Measurements from ENCODE around the gene AIMP1.
"Not testable (repeated sequence)": the region's sequence is repeated elsewhere in the genome, so short reads cannot be mapped to it uniquely, and the experiment has no call there.

AIMP1 gene

DNA sequence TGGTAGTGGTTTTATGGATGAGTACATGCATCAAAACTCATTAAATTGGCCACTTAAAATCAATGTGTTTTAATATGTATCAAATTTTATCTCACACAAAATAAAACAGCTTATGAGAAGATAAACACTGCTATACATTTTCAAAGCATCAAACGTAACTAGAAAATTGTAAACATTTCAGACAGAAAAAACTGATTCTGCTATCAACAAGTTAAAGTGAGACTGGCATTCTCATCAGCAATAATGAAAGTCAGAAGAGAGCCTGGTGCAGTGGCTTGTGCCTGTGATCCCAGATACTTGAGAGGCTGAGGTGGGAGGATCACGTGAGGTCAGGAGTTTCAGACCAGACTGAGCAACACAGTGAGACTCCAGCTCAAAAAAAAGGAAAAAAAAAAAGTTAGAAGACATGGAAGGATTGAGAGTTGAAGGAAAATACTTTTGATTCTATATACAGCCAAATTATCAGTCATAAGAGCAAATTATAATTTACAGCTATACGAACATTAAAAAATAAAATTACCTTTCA, 3.3 kb upstream of the AIMP1 start:
- DNase-seq: no peak

DNA sequence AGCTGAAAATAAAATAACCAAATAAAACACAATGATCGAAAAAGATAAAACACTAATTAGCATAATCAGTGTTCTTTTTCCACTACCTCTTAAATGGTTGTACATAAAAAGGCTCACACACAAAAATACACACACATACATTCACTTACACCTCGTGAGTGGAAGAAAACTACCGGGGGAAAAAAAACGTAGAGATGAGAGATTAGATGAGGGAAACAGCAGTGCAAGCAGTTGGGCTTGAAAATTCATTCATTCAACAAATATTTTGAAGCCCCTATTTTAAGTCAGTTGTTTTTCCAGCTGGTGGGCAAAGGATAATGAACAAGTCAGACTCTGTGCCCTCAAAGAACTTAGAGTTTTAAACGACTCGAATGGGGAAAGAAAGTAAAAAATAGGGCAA, 1.4 kb upstream of the AIMP1 start:
- no peak for DNase-seq

DNA sequence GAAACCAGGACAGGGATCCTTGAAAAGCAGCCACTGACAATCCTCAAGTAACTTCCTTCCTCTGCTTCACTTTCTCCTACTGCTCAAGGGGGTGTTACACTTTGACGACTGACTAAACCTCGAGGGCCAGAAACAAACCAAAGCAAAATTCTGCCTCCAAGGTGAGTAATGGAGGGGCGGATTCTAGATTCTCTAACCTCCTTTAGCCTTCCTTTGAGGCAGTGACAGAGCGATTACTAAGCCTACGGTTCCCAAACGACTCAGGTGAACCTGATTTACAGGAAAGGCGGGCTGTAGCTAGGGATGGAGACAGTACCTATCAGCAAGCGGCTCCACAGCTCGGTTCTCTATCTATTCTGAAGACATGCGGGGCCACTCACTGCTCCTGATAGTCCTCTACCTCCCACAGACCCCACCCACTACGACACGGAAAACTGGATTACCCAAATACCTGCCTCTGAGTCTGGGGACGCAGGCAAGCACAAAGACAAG, 828 bp upstream of the AIMP1 start:
- DNase-seq: peak in 1 of 2 donors; percentile 29

DNA sequence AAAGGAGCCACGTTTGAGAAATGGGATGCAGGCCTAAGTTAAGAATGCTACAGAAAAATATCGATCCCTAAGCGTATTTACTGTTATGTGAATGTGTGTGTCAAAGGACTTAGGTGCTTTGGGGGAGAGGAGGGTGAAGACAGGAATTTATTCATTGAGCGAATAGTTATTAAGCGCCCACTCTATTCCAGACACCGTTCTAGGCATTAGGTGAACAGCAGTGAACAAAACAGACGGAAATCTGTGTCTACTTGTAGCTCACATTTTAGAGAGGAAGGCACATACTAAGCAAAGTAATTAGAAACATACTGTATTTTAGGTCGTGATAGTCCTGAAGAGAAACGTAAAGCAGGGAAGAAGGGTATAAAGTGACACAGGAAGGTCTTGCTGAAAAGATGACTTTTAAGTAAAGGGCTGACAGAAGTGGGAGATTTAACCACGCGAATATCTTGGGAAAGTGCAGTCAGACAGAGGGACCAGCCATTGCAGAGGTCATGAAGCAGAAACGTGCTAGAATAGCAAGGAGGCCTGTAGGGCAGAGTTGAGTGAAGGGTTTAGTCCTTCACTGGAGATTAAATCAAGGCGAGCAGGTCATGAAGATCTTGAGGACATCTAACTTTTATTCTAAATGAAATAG, 541 bp downstream of the AIMP1 start:
- DNase-seq: no peak

DNA sequence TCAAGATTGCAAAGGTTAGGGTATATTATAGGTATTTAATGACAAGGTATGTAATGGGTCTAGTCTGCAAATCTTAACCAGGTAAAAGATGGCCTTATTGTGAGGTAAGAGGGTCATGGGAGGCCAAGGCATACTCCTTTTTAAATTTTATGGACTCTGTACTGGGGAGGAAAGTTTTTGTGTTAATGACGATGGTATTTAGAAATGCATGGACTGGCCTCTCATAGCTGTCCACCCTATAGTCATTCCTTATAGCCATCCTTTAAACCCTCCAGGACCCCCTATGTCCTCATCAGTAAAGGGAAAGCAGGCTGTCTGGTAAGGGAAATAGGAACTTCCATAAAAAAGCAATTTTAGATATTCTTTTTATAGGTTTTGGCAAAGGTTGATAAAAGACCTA, 1.5 kb downstream of the AIMP1 start:
- DNase-seq: no peak

DNA sequence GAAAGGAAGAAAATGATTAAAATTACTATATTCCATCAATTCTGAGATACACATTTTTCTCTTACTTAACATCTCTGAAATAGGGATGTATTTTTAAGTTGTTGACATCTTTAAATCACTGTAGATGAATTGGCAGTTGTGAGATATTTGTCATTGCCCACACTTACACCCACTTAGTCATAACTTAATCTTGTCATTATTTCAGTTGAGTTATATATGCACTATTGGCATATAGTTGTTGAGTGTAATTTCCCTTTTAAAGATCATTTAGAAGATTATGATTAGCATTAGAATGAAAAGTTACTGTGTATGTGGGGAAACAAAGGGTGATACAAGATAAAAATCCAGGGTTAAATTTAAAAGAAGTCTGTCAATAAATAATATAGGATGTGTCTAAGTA, 2.2 kb downstream of the AIMP1 start:
- no peak for DNase-seq

DNA sequence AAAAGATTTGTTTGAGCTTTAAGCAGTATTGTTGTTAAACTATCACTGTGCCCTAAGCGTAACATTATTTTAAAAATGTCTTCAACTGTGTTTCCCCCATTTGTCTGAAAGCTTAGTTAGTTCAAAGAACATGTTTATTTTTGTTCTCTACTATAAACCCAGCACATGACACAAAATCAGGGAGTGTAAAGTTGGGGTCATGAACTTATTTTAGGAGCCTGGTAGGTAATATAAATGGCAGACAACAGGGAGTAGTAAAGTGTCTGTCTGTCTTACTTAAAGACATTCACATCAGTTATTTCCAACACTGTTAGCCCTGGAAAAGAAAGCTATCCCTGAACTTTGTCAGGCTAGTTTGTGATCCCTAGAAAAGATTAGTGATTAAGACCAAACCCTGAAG, 3.9 kb downstream of the AIMP1 start:
- DNase-seq: no peak

DNA sequence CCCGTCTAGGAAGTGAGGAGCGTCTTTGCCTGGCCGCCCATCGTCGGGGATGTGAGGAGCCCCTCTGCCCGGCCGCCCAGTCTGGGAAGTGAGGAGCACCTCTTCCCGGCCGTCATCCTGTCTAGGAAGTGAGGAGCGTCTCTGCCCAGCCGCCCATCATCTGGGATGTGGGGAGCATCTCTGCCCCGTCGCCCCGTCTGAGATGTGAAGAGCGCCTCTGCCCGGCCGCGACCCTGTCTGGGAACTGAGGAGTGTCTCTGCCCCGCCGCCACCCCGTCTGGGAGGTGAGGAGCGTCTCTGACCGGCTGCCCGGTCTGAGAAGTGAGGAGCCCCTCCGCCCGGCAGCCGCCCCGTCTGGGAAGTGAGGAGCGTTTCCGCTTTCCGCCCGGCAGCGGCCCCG, 4.8 kb downstream of the AIMP1 start:
- DNase-seq: not testable (repeated sequence)

DNA sequence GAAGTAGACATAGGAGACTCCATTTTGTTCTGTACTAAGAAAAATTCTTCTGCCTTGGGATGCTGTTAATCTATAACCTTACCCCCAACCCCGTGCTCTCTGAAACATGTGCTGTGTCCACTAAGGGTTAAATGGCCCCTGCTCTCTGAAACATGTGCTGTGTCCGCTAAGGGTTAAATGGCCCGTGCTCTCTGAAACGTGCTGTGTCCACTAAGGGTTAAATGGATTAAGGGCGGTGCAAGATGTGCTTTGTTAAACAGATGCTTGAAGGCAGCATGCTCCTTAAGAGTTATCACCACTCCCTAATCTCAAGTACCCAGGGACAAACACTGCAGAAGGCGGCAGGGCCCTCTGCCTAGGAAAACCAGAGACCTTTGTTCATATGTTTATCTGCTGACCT, 5.5 kb downstream of the AIMP1 start:
- DNase-seq: not testable (repeated sequence)

DNA sequence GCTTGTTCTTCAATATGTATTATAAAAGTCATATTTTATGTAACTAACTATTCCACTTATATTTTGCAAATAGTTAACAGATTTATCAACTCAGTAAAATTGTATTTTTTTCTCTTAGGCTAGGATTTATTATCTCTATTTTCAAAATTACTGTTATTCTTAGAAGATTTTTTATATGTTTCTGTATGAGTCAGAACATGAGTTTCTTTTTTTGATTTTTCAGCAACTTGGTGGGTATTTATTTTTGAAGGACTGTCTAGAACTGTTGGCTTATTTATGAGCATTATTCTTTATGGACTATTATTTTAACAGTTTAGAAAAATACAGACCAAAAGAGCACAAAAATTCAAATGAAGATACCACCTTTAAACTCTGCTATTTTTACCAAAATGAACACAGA, 6.8 kb downstream of the AIMP1 start:
- DNase-seq: no peak

DNA sequence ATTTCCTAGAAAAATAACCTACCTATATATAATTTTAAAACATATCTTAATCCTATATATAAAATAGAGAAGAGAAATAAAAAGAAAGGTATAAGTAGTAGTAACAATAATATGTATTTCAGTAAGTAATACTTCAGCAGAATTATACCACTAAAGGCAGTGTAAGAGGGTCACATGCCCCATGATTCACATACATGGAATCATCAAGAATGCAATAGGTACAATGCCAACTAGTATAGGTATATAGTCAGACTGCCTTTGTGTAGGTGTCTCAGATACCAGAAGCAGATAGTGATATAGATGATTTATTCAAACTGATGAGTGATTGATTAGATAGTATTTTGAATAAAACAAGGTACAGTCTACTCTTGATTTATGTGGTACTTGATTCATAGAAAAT, 9.4 kb downstream of the AIMP1 start:
- no peak for DNase-seq

DNA sequence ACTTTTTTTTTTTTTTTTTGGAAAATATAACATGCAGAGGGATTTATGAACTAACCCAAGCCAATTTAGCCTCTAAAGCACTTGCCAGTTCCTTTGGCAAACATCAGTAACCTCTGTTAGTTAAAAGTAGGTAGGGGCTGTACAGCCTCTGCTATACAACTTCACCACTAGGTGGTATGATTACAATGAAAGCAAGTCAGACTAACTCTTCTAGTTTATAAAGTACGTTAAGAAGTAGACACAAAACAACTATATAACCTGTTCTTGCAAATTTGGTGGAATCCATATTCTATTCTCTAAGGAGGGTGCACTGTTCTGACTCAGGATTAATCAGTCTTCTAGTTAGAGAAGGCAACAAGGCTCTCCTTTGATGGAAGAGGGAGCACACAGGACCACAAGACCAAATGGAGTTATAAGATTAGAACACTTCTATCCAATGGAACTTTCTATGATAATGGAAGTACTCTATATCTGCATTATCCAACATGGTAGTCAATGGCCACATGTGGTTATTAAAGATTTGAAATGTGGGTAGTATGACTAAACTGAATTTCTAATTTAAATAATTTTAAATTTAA, 12.8 kb downstream of the AIMP1 start:
- no peak for DNase-seq

DNA sequence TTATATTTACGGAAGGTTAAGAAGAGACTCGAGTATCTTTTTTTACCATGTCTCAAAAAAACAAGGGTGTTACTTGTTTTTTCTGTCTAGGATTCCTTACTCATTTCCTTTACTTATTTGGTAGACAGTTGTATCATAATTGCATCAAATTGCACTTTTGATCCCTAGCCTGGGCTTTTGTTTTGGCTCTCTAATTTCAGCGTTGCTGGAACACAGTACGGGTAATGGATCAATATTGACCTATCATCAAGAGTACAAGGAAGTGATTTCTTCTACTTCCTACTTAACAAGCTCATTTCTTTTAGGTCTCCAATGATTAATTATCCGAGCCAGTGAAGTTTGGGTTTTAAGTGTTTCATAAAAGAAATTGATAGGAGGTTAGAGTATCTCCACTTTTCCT, 16.8 kb downstream of the AIMP1 start:
- DNase-seq: no peak

DNA sequence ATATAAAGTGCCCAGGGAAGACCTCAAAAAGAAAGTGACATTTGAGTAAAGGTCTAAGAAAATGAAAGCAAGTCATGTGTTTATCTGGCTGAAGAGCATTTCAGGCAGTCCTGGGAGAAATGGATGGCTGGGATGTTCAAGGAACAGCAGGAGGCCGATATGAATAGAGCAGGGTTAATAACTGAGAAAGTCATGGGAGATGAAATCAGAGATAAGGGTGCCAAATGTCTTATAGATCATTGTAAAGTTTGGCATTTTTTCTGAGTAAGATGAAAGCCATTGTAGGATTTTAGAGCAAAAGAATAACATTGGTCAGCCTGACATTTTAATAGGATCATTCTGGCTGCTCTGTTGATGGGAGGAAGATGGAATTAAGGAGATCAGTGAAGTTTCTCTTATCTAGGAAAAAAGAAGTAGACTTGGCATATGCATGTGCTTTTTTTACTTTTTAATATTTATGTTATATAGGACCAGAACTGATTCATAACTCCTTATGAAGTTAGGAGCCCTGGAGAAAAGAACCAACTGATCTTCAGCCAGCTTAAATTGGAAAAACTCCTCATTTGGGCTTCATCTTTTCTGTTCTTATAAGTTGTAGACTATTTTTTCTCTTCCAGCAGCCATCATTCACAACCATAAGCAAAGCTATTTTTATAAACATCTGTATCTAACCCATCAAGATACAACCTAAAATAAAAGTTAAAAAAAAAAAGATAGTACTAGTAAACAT, 18.6 kb downstream of the AIMP1 start:
- DNase-seq: no peak

DNA sequence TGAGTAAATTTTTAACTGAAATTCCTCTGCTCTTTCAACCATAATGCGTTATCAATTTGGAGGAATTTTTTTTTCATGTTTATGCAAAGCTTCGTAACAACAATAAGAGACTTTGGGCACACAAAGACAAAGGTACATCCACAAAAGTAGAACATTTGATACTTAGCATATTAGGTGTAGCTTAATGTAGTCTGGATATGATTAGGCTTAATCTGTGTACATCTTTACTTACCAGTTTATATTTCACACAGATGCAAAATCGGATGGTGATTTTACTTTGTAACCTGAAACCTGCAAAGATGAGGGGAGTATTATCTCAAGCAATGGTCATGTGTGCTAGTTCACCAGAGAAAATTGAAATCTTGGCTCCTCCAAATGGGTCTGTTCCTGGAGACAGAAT, 20.3 kb downstream of the AIMP1 start:
- DNase-seq: no peak

DNA sequence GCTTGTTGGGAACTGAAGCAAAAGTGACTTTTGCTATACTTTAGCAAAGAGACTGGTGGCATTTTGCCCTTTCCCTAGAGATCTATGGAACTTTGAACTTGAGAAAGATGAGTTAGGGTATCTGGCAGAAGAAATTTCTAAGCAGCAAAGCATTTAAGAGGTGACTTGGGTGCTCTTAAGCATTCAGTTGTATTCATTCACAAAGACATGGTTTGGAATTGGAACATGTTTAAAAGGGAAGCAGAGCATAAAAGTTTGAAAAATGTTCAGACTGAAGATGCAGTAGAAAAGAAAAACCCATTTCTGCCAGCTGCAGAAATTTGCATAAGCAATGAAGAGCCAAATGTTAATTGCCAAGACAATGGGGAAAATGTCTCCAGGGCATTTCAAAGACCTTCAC, 21.6 kb downstream of the AIMP1 start:
- DNase-seq: no peak

DNA sequence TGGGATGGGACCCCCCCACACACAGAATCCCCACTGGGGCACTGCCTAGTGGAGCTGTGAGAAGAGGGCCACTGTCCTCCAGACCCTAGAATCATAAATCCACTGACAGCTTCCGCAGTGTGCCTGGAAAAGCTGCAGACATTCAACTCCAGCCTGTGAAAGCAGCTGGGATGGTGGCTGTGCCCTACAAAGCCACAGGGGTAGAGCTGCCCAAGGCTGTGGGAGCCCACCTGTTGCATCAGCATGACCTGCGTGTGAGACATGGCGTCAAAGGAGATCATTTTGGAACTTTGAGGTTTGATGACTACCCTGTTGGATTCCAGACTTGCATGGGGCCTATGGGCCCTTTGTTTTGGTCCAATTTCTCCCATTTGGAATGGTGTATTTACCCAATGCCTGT, 22.3 kb downstream of the AIMP1 start:
- DNase-seq: no peak

DNA sequence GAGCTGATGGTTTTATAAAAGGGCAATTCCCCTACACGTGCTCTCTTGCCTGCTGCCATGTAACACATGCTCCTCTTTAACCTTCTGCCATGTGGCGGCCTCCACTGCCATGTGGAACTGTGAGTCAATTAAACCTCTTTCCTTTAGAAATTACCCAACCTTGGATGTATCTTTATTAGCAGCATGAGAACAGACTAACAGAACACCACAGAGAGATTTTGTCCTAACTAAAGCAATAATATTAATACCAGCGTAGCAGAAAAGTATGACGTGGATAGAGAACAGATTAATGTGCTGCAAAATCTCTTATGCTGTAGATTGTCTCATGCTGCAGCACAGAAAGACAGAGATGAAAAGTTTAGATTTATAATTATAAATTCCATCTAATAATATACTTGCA, 23.1 kb downstream of the AIMP1 start:
- no peak for DNase-seq

DNA sequence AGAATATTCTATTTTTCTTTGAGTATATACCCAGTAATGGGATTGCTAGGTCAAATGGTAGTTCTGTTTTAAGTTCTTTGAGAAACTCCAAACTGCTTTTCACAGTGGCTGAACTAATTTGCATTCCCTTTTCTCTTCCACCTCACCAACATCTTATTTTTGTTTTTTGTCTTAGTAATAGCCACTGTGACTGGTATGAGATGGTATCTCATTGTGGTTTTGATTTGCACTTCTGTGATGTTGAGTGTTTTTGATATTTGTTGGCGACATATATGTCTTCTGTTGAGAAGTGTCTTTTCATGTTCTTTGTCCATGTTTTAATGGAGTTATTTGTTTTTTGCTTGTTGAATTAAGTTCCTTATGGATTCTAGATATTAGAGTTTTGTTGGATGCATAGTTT, 24.4 kb downstream of the AIMP1 start:
- DNase-seq: no peak

DNA sequence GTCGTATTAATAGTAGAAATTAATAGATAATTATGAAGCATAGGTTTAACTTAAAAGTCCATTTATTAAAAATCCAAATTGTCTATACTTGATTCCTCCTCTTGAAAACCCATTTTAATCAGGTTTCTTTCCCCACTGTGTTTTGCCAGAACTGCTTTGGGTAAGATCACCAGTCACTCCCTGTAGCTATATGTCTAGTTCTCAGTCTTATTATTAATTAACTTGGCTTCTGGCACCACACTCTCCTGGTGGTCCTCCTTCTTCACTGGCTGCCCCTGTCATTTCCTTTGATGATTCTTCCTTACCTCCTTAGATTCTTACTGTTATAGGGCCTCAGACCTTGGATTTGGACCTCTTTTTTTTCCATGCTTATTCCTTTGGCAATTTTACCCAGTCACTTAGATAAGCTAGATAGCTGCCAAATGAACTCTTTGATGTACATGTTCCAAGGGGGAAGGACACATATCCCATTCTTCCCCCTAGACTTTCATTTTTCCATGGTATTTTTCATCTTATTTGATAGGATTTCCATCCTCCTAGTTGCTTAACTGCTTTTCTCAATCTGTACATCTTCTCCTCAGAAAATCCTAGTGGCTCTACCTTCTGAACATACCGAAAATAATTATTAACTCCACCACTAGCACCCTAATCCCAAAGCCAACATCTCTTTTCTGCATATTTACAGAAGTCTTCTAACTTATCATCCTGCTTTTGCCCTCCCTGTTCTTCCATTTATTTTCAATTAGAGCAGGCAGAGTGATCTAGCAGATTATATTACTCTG, 27.7 kb downstream of the AIMP1 start:
- DNase-seq: no peak

DNA sequence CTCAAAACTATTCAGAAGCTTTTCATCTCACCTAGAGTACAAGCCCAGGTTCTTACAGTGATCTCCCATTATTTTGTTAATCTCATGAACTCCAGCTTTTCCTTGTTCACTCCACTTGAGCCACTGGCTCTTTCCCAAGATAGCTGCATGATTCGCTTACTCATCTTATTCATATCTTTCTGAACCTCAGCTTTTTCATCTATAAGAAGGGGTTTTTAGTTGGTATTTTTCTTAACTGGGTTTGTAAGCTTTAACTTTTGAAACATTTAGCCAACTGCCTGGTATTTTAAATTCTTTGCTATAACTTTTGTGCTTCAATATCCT, 28.3 kb downstream of the AIMP1 start:
- no peak for DNase-seq

DNA sequence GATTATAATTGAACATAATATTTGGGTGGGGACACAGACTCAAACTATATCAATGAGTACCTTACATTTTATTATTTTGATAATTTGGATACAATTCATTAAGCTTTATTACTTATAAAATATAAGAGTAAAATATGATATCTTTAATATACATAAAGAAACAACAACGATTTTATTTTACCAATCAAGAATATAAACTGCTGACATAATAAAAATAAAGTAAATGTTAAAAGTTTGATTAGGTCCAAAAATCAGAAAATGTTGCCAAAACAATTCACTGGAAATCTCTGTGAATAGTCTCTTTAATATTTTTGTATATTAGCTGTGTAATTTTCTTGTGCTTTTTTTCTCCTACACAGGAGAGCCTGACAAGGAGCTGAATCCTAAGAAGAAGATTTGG, 30.8 kb downstream of the AIMP1 start:
- no peak for DNase-seq

DNA sequence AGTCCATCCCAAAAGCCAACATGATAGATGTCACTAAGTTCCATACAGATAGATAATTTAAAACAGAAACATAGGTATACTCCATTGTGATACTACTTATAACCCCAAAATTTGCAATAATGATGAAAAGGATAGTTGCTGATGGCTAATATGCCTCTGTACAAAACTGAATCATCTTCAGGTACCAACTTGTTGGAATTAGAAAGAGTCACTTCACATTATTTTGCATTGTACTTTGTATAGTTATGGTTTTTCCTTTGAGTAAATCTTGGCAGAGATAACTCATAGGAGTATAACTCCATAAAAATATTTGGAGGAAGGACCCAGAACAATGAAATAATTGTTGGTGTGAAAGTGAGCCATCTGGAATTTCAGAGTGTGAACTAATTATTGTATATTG, 34.7 kb downstream of the AIMP1 start:
- no peak for DNase-seq

DNA sequence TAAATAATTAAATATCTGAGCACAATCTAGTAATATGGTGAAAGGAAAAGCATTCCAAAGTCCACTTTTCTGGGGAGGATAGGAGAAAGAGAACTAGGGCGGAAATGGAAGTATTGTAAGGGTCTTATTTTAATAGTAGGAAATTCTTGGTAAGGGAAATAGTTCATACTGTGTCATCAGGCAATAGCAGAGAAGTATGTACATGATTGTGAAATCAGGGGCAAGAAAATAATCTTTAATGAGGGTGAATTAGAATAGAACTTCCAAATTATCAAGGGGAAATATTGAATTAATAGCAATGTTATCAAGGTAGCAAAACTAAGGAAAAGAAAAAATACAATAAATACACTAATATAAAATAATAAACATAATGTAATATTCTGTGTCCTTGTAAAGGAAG, 37.4 kb downstream of the AIMP1 start:
- DNase-seq: no peak
